ENCODE results near the gene SUMF1.

SUMF1 gene

DNA sequence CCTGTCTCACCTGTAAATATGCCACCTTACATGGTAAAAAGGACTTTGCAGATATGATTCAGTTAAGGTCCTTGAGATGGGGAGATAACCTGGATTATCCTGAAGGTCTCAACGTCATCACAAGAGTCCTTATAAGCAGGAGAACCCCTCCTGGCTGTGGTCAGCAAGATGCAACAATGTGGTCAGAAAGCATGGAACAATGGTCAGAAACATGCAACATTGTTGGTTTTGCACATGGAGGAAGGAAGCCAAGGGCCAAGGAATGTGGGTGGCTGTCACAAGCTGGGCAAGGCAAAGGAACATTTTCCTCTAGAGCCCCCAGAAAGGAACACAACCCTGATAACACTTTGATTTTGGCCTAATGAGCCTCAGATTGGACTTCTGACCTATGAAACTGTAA lies 9.4 kb upstream of the SUMF1 start:
- no peak overlapping the region for H3K4me2 ChIP-seq (ENCODE audit: low read depth, low read length)
- peaks cover 15% of the 10 kb centered on the region for H3K27me3 ChIP-seq (replicated peaks; ENCODE audit: insufficient read depth, low read length)
- H3K27ac ChIP-seq (ENCODE audit: low read length) = no peak overlapping the region
- H3K79me2 ChIP-seq (ENCODE audit: low read length) = no peaks in the 10 kb centered on the region
- no peak overlapping the region for H3K4me3 ChIP-seq (ENCODE audit: low read length)
- no peaks in the 10 kb centered on the region for H3K9me3 ChIP-seq (replicated peaks; ENCODE audit: insufficient read depth, low read length)
- no peak overlapping the region for H3K9ac ChIP-seq (ENCODE audit: low read length)
- H4K20me1 ChIP-seq (ENCODE audit: insufficient read depth, low read length) = no peaks in the 10 kb centered on the region
- H3K4me1 ChIP-seq (ENCODE audit: low read length) = no peaks in the 10 kb centered on the region
- no peaks in the 10 kb centered on the region for H3K9me2 ChIP-seq (replicated peaks; ENCODE audit: insufficient read depth, low read length)
- DNase-seq = no peak
- H2AFZ ChIP-seq (ENCODE audit: low read length) = no peak overlapping the region
- no peaks in the 10 kb centered on the region for H3F3A ChIP-seq (ENCODE audit: insufficient read depth, low read length)
- TF ChIP-seq EZH2phosphoT487 (IDR thresholded peaks at IDR 0.05; ENCODE audit: low read length) = no peak
- TF ChIP-seq EZH2 (optimal IDR thresholded peaks at IDR 0.05; ENCODE audit: low read depth, low read length) = no peak
- TF ChIP-seq, protein P1, sequence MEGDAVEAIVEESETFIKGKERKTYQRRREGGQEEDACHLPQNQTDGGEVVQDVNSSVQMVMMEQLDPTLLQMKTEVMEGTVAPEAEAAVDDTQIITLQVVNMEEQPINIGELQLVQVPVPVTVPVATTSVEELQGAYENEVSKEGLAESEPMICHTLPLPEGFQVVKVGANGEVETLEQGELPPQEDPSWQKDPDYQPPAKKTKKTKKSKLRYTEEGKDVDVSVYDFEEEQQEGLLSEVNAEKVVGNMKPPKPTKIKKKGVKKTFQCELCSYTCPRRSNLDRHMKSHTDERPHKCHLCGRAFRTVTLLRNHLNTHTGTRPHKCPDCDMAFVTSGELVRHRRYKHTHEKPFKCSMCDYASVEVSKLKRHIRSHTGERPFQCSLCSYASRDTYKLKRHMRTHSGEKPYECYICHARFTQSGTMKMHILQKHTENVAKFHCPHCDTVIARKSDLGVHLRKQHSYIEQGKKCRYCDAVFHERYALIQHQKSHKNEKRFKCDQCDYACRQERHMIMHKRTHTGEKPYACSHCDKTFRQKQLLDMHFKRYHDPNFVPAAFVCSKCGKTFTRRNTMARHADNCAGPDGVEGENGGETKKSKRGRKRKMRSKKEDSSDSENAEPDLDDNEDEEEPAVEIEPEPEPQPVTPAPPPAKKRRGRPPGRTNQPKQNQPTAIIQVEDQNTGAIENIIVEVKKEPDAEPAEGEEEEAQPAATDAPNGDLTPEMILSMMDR (IDR thresholded peaks at IDR 0.05; ENCODE audit: low read length) = no peak
- H3K36me3 ChIP-seq (replicated peaks; ENCODE audit: insufficient read depth, low read length) = no peaks in the 10 kb centered on the region

DNA sequence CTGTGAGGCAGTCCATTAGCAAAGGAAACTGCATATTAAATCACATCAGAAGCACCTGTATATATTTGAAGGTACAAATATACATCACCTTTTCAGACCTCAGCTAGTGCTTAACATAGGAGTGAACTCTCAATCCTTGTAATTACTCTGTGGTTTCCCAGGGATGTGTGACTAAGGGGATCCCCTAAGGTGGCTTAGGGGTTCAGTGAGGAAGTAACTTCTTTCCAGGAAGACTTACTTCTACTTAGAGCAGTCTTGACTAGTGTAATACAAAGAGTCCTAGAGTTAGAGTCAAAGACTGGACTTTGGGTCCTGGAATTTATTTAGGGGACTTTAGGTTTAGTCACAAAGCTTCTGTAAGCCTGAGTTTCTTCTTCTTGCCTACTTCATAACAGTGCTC lies 8.7 kb upstream of the SUMF1 start:
- H3K27me3 ChIP-seq (replicated peaks; ENCODE audit: insufficient read depth, low read length) = peaks cover 15% of the 10 kb centered on the region
- no peak overlapping the region for H3K4me3 ChIP-seq (ENCODE audit: low read length)
- H3K27ac ChIP-seq (ENCODE audit: low read length) = no peak overlapping the region
- H3K9me2 ChIP-seq (replicated peaks; ENCODE audit: insufficient read depth, low read length) = no peaks in the 10 kb centered on the region
- no peaks in the 10 kb centered on the region for H3K9me3 ChIP-seq (replicated peaks; ENCODE audit: insufficient read depth, low read length)
- no peaks in the 10 kb centered on the region for H3F3A ChIP-seq (ENCODE audit: insufficient read depth, low read length)
- no peaks in the 10 kb centered on the region for H3K4me1 ChIP-seq (ENCODE audit: low read length)
- no peaks in the 10 kb centered on the region for H4K20me1 ChIP-seq (ENCODE audit: insufficient read depth, low read length)
- TF ChIP-seq EZH2phosphoT487 (IDR thresholded peaks at IDR 0.05; ENCODE audit: low read length) = no peak
- TF ChIP-seq, protein P1 (IDR thresholded peaks at IDR 0.05; ENCODE audit: low read length) = no peak
- TF ChIP-seq EZH2 (optimal IDR thresholded peaks at IDR 0.05; ENCODE audit: low read depth, low read length) = no peak
- H3K4me2 ChIP-seq (ENCODE audit: low read depth, low read length) = no peak overlapping the region
- no peak overlapping the region for H3K9ac ChIP-seq (ENCODE audit: low read length)
- DNase-seq = no peak
- no peak overlapping the region for H2AFZ ChIP-seq (ENCODE audit: low read length)
- H3K36me3 ChIP-seq (replicated peaks; ENCODE audit: insufficient read depth, low read length) = no peaks in the 10 kb centered on the region
- H3K79me2 ChIP-seq (ENCODE audit: low read length) = no peaks in the 10 kb centered on the region

- Histone ChIP-seq H3K27ac (ENCODE audit: low read length) (no peak overlapping the region), H3K27me3 (replicated peaks; ENCODE audit: insufficient read depth, low read length) (peaks cover 15% of the 10 kb centered on the region), H3K79me2 (ENCODE audit: low read length) (no peaks in the 10 kb centered on the region), H3K9me3 (replicated peaks; ENCODE audit: insufficient read depth, low read length) (no peaks in the 10 kb centered on the region), H3F3A (ENCODE audit: insufficient read depth, low read length) (no peaks in the 10 kb centered on the region), H3K9me2 (replicated peaks; ENCODE audit: insufficient read depth, low read length) (no peaks in the 10 kb centered on the region), H3K4me2 (ENCODE audit: low read depth, low read length) (no peak overlapping the region), H3K4me1 (ENCODE audit: low read length) (no peaks in the 10 kb centered on the region), H3K4me3 (ENCODE audit: low read length) (no peak overlapping the region), H3K36me3 (replicated peaks; ENCODE audit: insufficient read depth, low read length) (no peaks in the 10 kb centered on the region), H4K20me1 (ENCODE audit: insufficient read depth, low read length) (no peaks in the 10 kb centered on the region), H2AFZ (ENCODE audit: low read length) (0 out of 2 replicates have a peak overlapping the region, but pooled peaks have one; percentile 2), H3K9ac (ENCODE audit: low read length) (no peak overlapping the region)
- TF ChIP-seq EZH2 (optimal IDR thresholded peaks at IDR 0.05; ENCODE audit: low read depth, low read length) (no peak), EZH2phosphoT487 (IDR thresholded peaks at IDR 0.05; ENCODE audit: low read length) (no peak)
- TF ChIP-seq, protein P1 (IDR thresholded peaks at IDR 0.05; ENCODE audit: low read length) = no peak
- DNase-seq = no peak
Measured at GRCh38 chr3:4474683-4475490, 7.8 kb upstream of the SUMF1 start.
